Prostate gland (tissue), 2 donors: Measurements from ENCODE around the gene CREB3L2. TPM values are rescaled to one million over a fixed set of nuclear protein-coding genes. Genes with fewer than 3 reads are reported as not detected.
"Not testable (repeated sequence)": the region's sequence is repeated elsewhere in the genome, so short reads cannot be mapped to it uniquely, and the experiment has no call there.

Experiments used
- DNase-seq: peaks from one replicate; pipeline ENCODE4 v3.0.0-alpha.2; 2019; ENCODE audit warnings: low spot score
- H3K27ac ChIP-seq, 2 donors: fragments of 200-600 bp; sonication (generic); 2 replicates each; pipeline ENCODE4 v1.5.1; 2017 to 2019
- H3K27me3 ChIP-seq: fragments of 200-600 bp; sonication (generic); replicated peaks from 2 replicates; pipeline ENCODE4 v1.5.1; 2019; ENCODE audit not compliant: insufficient read depth
- H3K36me3 ChIP-seq, 2 donors: fragments of 200-600 bp; sonication (generic); 1 replicate in 1 of 2; 2 replicates in 1 of 2; pipeline versions ENCODE4 v1.5.1 to v1.8.1; 2017 to 2019
- H3K4me1 ChIP-seq: fragments of 200-600 bp; sonication (generic); replicated peaks from 2 replicates; pipeline ENCODE4 v1.5.1; 2019
- H3K4me3 ChIP-seq, 2 donors: fragments of 200-600 bp; sonication (generic); 2 replicates each; pipeline ENCODE4 v1.5.1; 2017 to 2019
- H3K9me3 ChIP-seq: fragments of 200-600 bp; sonication (generic); 2 replicates; pipeline ENCODE4 v1.5.1; 2017
- CTCF ChIP-seq, 4 experiments: fragments of 200-600 bp in 2 of 4; fragments of 450-650 bp in 2 of 4; sonication (generic) in 2 of 4; IDR thresholded peaks; 1 replicate in 3 of 4; 2 replicates in 1 of 4; pipeline ENCODE4 v1.5.1; 2016 to 2019; ENCODE audit warnings: antibody characterized with exemption in 4 of 4, mild to moderate bottlenecking in 2 of 4, moderate library complexity in 2 of 4
- POLR2A ChIP-seq: fragments of 450-650 bp; IDR thresholded peaks from one replicate; pipeline ENCODE4 v1.6.1; 2016; ENCODE audit warnings: antibody characterized with exemption, mild to moderate bottlenecking
- POLR2AphosphoS5 ChIP-seq: sonication (generic); formaldehyde crosslinking; IDR thresholded peaks from one replicate; pipeline ENCODE4 v1.6.1; 2017; ENCODE audit warnings: antibody characterized with exemption
- WGBS: methylation state at CpG from one replicate; pipeline ENCODE4 v1.1.5; 2018; 5-methylcytosine and 5-hydroxymethylcytosine counted together
- intact Hi-C: fragments of 100-400 bp; cut with DNase I; formaldehyde crosslinking; loops from one replicate; pipeline ENCODE4 v1.14.2; 2022
- total RNA-seq, 2 donors: library from RNA; depleted of rRNA; stranded (reverse); fragments of >200 nt; gene quantifications; one replicate each; pipeline ENCODE4 v1.1.0, GENCODE V29; 2016

CREB3L2 gene
- total RNA-seq, 2 donors from 2014 or later, result 34.1 to 42.0 TPM

GRCh38 chr7:137908106-137908505 is 93.8 kb downstream of the CREB3L2 start:
- Histone ChIP-seq H3K27me3 (no peaks in the 10 kb centered on the region), H3K27ac (no peak overlapping the region), H3K9me3 (no peaks in the 10 kb centered on the region), H3K36me3 (peaks cover 0 to 13% of the 10 kb centered on the region in 2 donors), H3K4me1 (no peaks in the 10 kb centered on the region), H3K4me3 (no peak overlapping the region)
- TF ChIP-seq POLR2AphosphoS5, result no peak
- TF ChIP-seq POLR2A, result no peak
- TF ChIP-seq CTCF (IDR thresholded peaks at IDR 0.05), result no peak
- intact Hi-C loops, result no loop called here
- WGBS, result 95% methylated on average over 9 of the region's 9 CpGs
- no peak for DNase-seq

- H3K9me3 ChIP-seq, H3K4me3 ChIP-seq, intact Hi-C loops, H3K27ac ChIP-seq, H3K27me3 ChIP-seq, H3K36me3 ChIP-seq, DNase-seq, H3K4me1 ChIP-seq: not testable (repeated sequence)
- 94% methylated on average over 4 of the region's 4 CpGs for WGBS
Measured at GRCh38 chr7:137906636-137907035, 95.2 kb downstream of the CREB3L2 start.

DNA sequence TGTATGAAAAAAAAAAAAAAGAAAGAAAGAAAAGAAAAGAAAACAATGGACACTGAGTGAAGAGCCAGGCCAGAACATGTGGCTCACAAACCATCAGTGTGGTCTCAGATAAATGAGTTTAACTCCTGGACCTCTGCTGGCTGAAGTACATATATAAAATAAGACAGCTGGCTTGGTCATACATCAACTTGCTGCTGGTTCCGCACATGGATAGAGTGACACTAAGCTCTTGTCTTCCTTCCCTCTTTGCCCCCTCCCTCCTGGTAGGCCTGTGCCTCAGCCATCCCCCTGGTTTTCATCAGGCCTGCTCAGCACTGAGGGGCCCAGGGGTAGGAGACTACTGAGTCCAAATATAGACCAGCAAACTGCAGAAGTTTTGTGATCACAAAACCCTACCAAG is 97.1 kb downstream of the CREB3L2 start:
- DNase-seq, result no peak
- intact Hi-C loops, result no loop called here
- Histone ChIP-seq H3K27me3 (no peaks in the 10 kb centered on the region), H3K9me3 (no peaks in the 10 kb centered on the region), H3K27ac (no peak overlapping the region), H3K4me1 (no peaks in the 10 kb centered on the region), H3K36me3 (peaks cover 0 to 7% of the 10 kb centered on the region in 2 donors), H3K4me3 (no peak overlapping the region)
- 76% methylated on average over 1 of the region's 1 CpG for WGBS
- no peak for TF ChIP-seq POLR2AphosphoS5
- TF ChIP-seq CTCF (IDR thresholded peaks at IDR 0.05), result no peak
- no peak for TF ChIP-seq POLR2A

DNA sequence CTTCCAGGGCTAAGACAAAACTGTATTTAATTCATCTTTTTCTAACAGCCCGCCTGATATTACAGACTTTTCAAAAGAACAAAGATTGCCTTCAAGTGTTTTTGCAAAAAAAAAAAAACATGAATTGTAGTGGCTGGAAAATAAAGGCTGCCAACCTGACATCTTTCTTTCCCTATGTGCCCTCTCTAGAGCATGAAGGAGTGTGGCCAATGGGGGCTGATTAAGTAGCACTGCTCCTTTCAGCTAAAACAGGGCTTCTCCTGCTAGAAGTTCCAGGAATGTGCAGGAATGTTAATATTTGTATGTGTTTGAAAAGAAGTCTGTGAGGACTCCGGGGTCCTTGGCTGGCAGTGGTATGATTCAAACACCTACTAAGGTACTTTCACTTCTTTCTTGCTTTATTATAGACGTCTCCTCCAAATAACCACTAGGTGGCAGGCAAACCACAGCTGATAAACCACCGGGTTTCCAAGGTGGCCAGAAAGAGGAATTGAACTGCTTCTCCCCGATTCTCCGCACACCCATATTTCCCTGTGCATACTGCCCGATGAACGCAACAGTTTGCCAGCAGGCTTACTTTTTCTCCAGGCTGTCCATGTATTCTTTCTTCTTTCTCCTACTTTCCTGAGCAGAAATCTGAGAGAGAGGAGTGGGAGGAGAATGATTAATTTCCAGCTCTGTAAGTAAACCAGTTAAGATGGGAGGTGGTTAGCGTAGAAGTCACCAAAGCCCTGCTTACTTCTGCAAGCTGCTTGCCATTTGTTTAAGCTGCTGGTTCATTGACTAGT is 98.3 kb downstream of the CREB3L2 start:
- peaks cover 0 to 7% of the 10 kb centered on the region in 2 donors for H3K36me3 ChIP-seq
- intact Hi-C loops, result loop anchor here (1.0 kb wide), 1 partner anchor 105 kb away; no protein-coding TSS in a partner anchor
- WGBS, result 30% methylated on average over 9 of the region's 9 CpGs
- peak overlapping the region; percentile 11 to 22 for H3K27ac ChIP-seq
- no peaks in the 10 kb centered on the region for H3K27me3 ChIP-seq
- DNase-seq, result peak; percentile 68
- TF ChIP-seq POLR2AphosphoS5 (peak; percentile 52), CTCF (IDR thresholded peaks at IDR 0.05) (peak; percentile 69 to 96 (median 83)), POLR2A (no peak)
- H3K9me3 ChIP-seq, result no peaks in the 10 kb centered on the region
- no peaks in the 10 kb centered on the region for H3K4me1 ChIP-seq
- H3K4me3 ChIP-seq, result no peak overlapping the region

DNA sequence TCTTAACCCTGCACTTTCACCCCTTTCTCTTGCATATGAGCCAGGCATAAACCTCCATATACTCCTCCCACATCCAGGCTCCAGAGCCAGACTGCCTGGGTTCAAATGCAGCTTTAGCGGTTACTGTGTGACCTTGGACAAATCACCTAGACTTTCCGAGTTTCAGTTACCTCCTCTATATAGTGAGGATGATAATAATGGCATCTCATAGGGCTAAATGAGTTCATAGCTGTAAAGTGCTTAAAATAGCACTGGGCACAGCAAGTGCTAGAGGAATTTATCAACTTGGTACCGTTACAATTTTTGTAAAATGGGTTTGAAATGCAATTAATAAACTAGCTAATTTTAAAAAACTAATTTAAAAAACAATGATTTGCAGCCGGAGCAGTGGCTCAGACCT is 101.7 kb downstream of the CREB3L2 start:
- no peak for DNase-seq
- TF ChIP-seq CTCF (IDR thresholded peaks at IDR 0.05) (no peak), POLR2AphosphoS5 (no peak), POLR2A (no peak)
- Histone ChIP-seq H3K27ac (no peak overlapping the region), H3K27me3 (no peaks in the 10 kb centered on the region), H3K9me3 (no peaks in the 10 kb centered on the region), H3K36me3 (no peaks in the 10 kb centered on the region), H3K4me1 (no peaks in the 10 kb centered on the region), H3K4me3 (no peak overlapping the region)
- WGBS, result 85% methylated on average over 4 of the region's 4 CpGs
- intact Hi-C loops, result no loop called here
